Stimulated activated CD4-positive, alpha-beta T cell treated with anti-CD3 and anti-CD28 coated beads, Interleukin-12 subunit alpha, Interleukin-12 subunit beta, amount 100 ng/mL, for 48 hours (primary cell): ENCODE data around the gene DNAJC1.

Experiments used
- DNase-seq, 3 donors: peaks; one replicate each; pipeline ENCODE4 v3.0.0-alpha.2; 2020; ENCODE audit warnings: low read depth in 2 of 3, low spot score in 1 of 3

DNAJC1 gene

GRCh38 chr10:21764466-21765189 is 238.9 kb downstream of the DNAJC1 start:
- DNase-seq, result no peak

- DNase-seq, result no peak
These were observed 243.2 kb downstream of the DNAJC1 start for GRCh38 chr10:21760332-21760731.

GRCh38 chr10:21759232-21759631 is 244.3 kb downstream of the DNAJC1 start:
- no peak for DNase-seq

GRCh38 chr10:21758696-21759095 is 244.8 kb downstream of the DNAJC1 start:
- DNase-seq, result no peak

GRCh38 chr10:21758239-21758638 is 245.3 kb downstream of the DNAJC1 start:
- DNase-seq, result no peak

- DNase-seq, result no peak
These were observed 246.2 kb downstream of the DNAJC1 start for GRCh38 chr10:21757185-21757901.

- DNase-seq, result no peak
These were observed 246.8 kb downstream of the DNAJC1 start for GRCh38 chr10:21756707-21757106.

GRCh38 chr10:21754410-21755011 is 249.0 kb downstream of the DNAJC1 start:
- no peak for DNase-seq

- DNase-seq, result no peak
These were observed 249.8 kb downstream of the DNAJC1 start for GRCh38 chr10:21753497-21754270.

GRCh38 chr10:21751341-21752310 is 251.9 kb downstream of the DNAJC1 start:
- no peak for DNase-seq

- no peak for DNase-seq
These were observed 253.1 kb downstream of the DNAJC1 start for GRCh38 chr10:21750424-21750823.

- no peak for DNase-seq
These were observed 253.7 kb downstream of the DNAJC1 start for GRCh38 chr10:21749788-21750187.

- no peak for DNase-seq
These were observed 255.7 kb downstream of the DNAJC1 start for GRCh38 chr10:21747809-21748208.

- DNase-seq, result no peak
These were observed 257.4 kb downstream of the DNAJC1 start for GRCh38 chr10:21746118-21746517.

- no peak for DNase-seq
These were observed 259.3 kb downstream of the DNAJC1 start for GRCh38 chr10:21744223-21744622.

- DNase-seq, result no peak
These were observed 260.7 kb downstream of the DNAJC1 start for GRCh38 chr10:21742740-21743412.

- DNase-seq, result no peak
These were observed 262.5 kb downstream of the DNAJC1 start for GRCh38 chr10:21740989-21741388.

GRCh38 chr10:21737106-21737505 is 266.4 kb downstream of the DNAJC1 start:
- DNase-seq, result no peak

- DNase-seq, result no peak
These were observed 269.8 kb downstream of the DNAJC1 start for GRCh38 chr10:21733710-21734109.
